BLaER1 (cell line): Measurements from ENCODE around the gene KRTCAP2.
A peak's percentile ranks its signal among the peaks of the same experiment; 100 is the strongest.

Experiments used
- H3K27ac ChIP-seq: shearing (Covaris generic); formaldehyde crosslinking; 2 replicates; pipeline ENCODE4 v1.8.1; 2022
- H3K27me3 ChIP-seq: shearing (Covaris generic); formaldehyde crosslinking; 2 replicates; pipeline ENCODE4 v1.8.1; 2022
- H3K36me3 ChIP-seq: shearing (Covaris generic); formaldehyde crosslinking; 2 replicates; pipeline ENCODE4 v1.8.1; 2022
- H3K4me1 ChIP-seq: shearing (Covaris generic); formaldehyde crosslinking; 2 replicates; pipeline ENCODE4 v1.8.1; 2022
- H3K4me2 ChIP-seq: shearing (Covaris generic); formaldehyde crosslinking; 2 replicates; pipeline ENCODE4 v1.8.1; 2022
- H3K4me3 ChIP-seq: shearing (Covaris generic); formaldehyde crosslinking; 2 replicates; pipeline ENCODE4 v1.8.1; 2022
- H3K9ac ChIP-seq: shearing (Covaris generic); formaldehyde crosslinking; 2 replicates; pipeline ENCODE4 v1.8.1; 2022
- H3K9me3 ChIP-seq: shearing (Covaris generic); formaldehyde crosslinking; 2 replicates; pipeline ENCODE4 v1.8.1; 2022
- H4K20me1 ChIP-seq: shearing (Covaris generic); formaldehyde crosslinking; 2 replicates; pipeline ENCODE4 v1.8.1; 2022
- Cebpa-rat ChIP-seq: shearing (Covaris generic); IDR thresholded peaks from 2 replicates; pipeline ENCODE4 v1.8.1; 2022

Gene KRTCAP2

GRCh38 chr1:155135415-155136028, 37.6 kb downstream of the KRTCAP2 start, which contains the start of gene SLC50A1:
SLC50A1 (plus strand) TSS chr1:155135852; CDS start chr1:155135912, 60 bp downstream.
- Histone ChIP-seq H3K4me2 (peak within 1 kb of the TSS; percentile 89), H3K4me3 (peak within 1 kb of the TSS; percentile 80), H3K9ac (peak within 1 kb of the TSS; percentile 84), H3K36me3 (peaks cover 59% of the 10 kb centered on the region), H3K27ac (peak within 1 kb of the TSS; percentile 91), H3K4me1 (peaks cover 64% of the 10 kb centered on the region), H3K9me3 (no peaks in the 10 kb centered on the region), H3K27me3 (no peaks in the 10 kb centered on the region), H4K20me1 (no peaks in the 10 kb centered on the region)
- TF ChIP-seq Cebpa-rat = no peak

DNA sequence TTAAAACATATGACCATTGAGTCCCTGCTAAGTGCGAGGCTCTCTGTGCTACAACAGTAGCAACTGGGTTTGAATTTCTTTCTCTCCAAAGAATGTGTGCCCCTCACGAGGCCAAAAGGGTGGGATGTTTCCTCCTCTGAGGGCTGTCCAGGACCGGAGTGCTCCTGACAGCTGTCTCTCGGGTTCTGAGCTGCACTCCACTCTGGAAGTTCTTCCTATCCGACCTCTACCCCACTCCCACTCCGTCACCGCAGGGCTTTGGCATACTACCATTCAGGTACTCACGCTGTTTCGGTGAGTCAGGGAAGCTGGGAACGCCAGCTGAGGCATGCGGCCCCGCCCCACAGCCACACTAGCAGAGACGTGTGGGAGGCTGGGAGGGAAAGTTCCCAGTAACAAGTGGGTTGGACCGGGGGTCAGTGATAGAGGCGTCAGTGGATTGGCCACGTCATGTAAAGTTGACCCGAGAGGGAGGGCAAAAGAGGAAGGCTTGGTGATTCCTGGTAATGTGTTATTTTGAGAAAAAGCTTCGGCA, 38.2 kb downstream of the KRTCAP2 start:
- H3K4me3 ChIP-seq = peak overlapping the region; percentile 80
- H3K36me3 ChIP-seq = peaks cover 59% of the 10 kb centered on the region
- H3K9ac ChIP-seq = peak overlapping the region; percentile 84
- no peak for TF ChIP-seq Cebpa-rat
- peaks cover 68% of the 10 kb centered on the region for H3K4me1 ChIP-seq
- H4K20me1 ChIP-seq = no peaks in the 10 kb centered on the region
- H3K27me3 ChIP-seq = no peaks in the 10 kb centered on the region
- no peaks in the 10 kb centered on the region for H3K9me3 ChIP-seq
- H3K27ac ChIP-seq = peak overlapping the region; percentile 91
- H3K4me2 ChIP-seq = peak overlapping the region; percentile 89

- H3K27ac ChIP-seq = no peak overlapping the region; the same call in 1 of the 2 replicates
- H4K20me1 ChIP-seq = no peaks in the 10 kb centered on the region
- H3K4me2 ChIP-seq = peak overlapping the region; percentile 89
- H3K36me3 ChIP-seq = peaks cover 59% of the 10 kb centered on the region
- peak overlapping the region; percentile 84 for H3K9ac ChIP-seq
- no peaks in the 10 kb centered on the region for H3K27me3 ChIP-seq
- no peaks in the 10 kb centered on the region for H3K9me3 ChIP-seq
- no peak for TF ChIP-seq Cebpa-rat
- no peak overlapping the region for H3K4me3 ChIP-seq
- peaks cover 70% of the 10 kb centered on the region for H3K4me1 ChIP-seq
These were observed 38.8 kb downstream of the KRTCAP2 start for GRCh38 chr1:155134322-155134721.

DNA sequence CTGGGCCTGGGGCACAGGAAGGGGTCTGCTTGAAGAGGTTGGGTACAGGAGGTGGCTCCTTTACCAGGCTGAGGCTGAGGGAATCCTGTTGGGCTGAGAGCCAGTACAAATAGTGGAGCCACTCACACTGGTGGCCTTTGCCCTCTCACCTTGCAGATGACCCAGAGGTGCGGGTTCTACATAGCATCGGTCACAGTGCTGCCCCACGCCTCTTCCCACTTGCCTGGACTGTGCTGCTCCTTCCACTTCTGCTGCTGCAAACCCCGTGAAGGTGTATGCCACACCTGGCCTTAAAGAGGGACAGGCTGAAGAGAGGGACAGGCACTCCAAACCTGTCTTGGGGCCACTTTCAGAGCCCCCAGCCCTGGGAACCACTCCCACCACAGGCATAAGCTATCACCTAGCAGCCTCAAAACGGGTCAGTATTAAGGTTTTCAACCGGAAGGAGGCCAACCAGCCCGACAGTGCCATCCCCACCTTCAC, 39.3 kb downstream of the KRTCAP2 start:
- peaks cover 56% of the 10 kb centered on the region for H3K36me3 ChIP-seq
- no peaks in the 10 kb centered on the region for H3K27me3 ChIP-seq
- TF ChIP-seq Cebpa-rat = no peak
- H3K4me1 ChIP-seq = peaks cover 70% of the 10 kb centered on the region
- H3K4me3 ChIP-seq = no peak overlapping the region
- H4K20me1 ChIP-seq = no peaks in the 10 kb centered on the region
- H3K27ac ChIP-seq = no peak overlapping the region
- H3K9me3 ChIP-seq = no peaks in the 10 kb centered on the region
- no peak overlapping the region for H3K9ac ChIP-seq
- peak overlapping the region; percentile 89; the same call in 1 of the 2 replicates for H3K4me2 ChIP-seq

- H3K4me3 ChIP-seq = no peak overlapping the region
- H3K27ac ChIP-seq = no peak overlapping the region
- H3K4me2 ChIP-seq = 0 out of 2 replicates have a peak overlapping the region, but pooled peaks have one; percentile 99
- no peak overlapping the region for H3K9ac ChIP-seq
- H3K36me3 ChIP-seq = peaks cover 41% of the 10 kb centered on the region
- no peak for TF ChIP-seq Cebpa-rat
- H3K27me3 ChIP-seq = peaks cover 16% of the 10 kb centered on the region
- H3K9me3 ChIP-seq = no peaks in the 10 kb centered on the region
- H4K20me1 ChIP-seq = no peaks in the 10 kb centered on the region
- peaks cover 65% of the 10 kb centered on the region for H3K4me1 ChIP-seq
These were observed 41.2 kb downstream of the KRTCAP2 start for GRCh38 chr1:155131856-155132255.

DNA sequence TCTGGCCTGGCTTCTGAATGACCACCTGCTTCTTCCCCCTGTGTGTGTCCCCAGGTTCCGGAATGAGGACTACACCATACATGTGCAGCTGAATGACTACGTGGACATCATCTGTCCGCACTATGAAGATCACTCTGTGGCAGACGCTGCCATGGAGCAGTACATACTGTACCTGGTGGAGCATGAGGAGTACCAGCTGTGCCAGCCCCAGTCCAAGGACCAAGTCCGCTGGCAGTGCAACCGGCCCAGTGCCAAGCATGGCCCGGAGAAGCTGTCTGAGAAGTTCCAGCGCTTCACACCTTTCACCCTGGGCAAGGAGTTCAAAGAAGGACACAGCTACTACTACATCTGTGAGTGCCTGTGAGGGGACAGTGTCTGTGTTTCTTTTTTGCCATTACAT, 41.8 kb downstream of the KRTCAP2 start:
- H3K36me3 ChIP-seq = peaks cover 41% of the 10 kb centered on the region
- peak overlapping the region; percentile 99 for H3K4me2 ChIP-seq
- no peak overlapping the region for H3K27ac ChIP-seq
- peaks cover 67% of the 10 kb centered on the region for H3K4me1 ChIP-seq
- no peak overlapping the region for H3K9ac ChIP-seq
- peaks cover 22% of the 10 kb centered on the region for H3K27me3 ChIP-seq
- H4K20me1 ChIP-seq = no peaks in the 10 kb centered on the region
- H3K4me3 ChIP-seq = no peak overlapping the region
- H3K9me3 ChIP-seq = no peaks in the 10 kb centered on the region
- no peak for TF ChIP-seq Cebpa-rat

DNA sequence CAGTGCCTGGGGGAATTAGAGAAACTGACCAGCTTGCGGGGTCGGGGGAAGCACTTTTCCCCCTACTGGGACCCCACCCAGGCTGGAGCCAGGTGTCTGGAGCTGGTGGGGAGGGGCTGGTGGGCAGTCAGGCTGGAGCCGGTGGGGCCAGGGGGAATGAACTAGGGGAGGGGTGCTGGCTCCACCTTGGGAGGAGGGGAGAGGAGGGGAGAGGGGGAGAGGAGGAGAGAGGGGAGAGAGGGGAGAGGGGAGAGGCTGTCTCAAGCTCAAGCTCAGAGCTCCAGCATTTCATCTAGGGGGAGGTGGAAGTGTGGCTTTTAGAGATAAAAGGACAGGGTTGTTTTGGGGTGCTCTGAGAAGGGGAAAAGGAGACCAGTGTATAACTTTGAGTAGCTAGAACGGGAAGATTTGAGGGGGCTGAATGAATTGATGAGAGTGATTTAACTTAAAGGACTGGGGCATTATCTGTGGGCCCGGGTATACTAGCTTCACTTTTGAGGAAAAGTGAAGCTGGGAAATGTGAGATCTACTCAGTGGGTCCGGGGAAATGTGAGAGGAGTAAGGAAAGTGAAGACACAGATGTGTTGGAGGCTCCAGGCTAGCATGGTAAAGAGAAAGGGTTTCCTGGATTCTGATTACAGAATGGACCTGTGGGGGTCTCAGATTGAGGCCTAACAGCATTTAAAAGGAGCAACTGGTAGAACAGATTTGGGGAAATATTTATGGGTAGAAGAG, 42.7 kb downstream of the KRTCAP2 start:
- H3K4me2 ChIP-seq = peak overlapping the region; percentile 99
- no peaks in the 10 kb centered on the region for H3K9me3 ChIP-seq
- H3K4me3 ChIP-seq = peak overlapping the region; percentile 82
- peaks cover 41% of the 10 kb centered on the region for H3K36me3 ChIP-seq
- no peaks in the 10 kb centered on the region for H4K20me1 ChIP-seq
- peaks cover 68% of the 10 kb centered on the region for H3K4me1 ChIP-seq
- peak overlapping the region; percentile 84 for H3K9ac ChIP-seq
- H3K27me3 ChIP-seq = peaks cover 30% of the 10 kb centered on the region
- H3K27ac ChIP-seq = peak overlapping the region; percentile 74
- TF ChIP-seq Cebpa-rat = no peak

DNA sequence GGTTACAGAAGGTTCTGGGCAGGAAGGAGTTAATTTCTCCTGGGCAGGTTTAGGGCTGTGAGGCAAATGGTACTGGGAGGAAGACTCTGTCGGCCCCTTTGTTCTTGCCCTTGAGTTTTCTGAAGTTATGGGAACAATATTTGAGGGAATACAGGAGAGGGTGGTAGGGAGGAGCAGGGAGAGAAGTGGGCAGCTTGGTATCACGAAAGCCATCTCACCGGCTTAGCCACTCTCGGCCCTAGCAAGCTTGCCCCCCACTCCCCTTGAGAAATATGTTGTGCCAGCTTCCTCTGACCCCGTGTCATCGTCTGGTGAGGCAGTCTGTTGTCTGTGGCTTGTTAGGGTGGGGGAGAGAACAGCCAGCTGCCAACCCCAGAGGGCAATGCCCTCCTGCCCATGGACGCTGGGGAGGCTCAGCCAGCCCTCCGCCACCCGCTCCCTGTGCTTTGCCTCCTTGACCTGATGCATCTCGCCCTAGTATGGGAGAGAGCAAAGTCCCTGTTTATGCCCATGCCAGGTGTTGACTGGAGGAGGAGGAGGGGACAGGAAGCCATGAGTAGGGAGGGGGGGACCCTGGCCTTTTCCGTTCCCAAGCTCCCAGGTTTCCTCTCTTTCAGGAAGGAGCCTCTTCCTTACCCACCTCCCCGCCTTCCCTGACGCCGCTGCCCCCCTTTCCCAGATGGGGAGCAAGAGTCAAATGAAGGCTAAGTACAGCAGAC, 44.2 kb downstream of the KRTCAP2 start:
- Histone ChIP-seq H4K20me1 (no peaks in the 10 kb centered on the region), H3K27me3 (peaks cover 35% of the 10 kb centered on the region), H3K4me1 (peaks cover 54% of the 10 kb centered on the region), H3K27ac (peak overlapping the region; percentile 74), H3K36me3 (peaks cover 31% of the 10 kb centered on the region), H3K4me3 (peak overlapping the region; percentile 82), H3K4me2 (peak overlapping the region; percentile 99), H3K9me3 (no peaks in the 10 kb centered on the region), H3K9ac (peak overlapping the region; percentile 84)
- TF ChIP-seq Cebpa-rat = no peak

DNA sequence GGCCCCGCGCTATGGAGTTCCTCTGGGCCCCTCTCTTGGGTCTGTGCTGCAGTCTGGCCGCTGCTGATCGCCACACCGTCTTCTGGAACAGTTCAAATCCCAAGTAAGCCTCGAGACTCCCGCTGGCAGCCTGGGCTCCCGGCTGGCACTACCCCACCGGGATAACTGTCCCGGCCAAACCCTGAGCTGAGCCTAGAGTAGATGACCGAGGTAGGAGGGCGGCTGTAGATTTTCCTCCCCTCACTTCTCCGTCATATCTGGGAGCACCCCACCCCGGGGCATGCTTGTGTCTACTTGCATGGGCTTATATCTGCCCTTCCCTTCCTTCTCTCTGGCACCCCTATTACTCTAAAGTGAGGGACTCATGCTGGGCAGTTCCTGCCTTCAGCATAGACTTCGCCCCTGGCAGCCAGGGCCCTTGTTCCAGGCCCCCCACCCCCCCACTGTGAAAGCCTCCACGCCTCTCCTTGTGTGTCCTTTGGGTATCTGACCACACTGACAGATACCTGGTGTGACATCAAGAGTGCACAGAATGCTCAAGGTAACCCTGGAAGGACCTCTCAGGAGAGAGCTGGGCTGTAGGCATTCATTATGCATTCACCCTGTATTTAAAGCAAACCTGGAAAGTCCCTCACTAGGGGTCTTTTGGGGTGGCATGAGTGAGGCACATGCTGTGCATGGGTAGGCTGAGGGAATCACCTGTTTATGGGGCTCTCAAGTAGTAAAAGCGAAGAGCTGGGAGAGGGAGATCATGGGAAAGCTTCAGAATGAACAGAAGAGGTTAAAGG, 44.9 kb downstream of the KRTCAP2 start:
- peaks cover 54% of the 10 kb centered on the region for H3K4me1 ChIP-seq
- no peaks in the 10 kb centered on the region for H3K9me3 ChIP-seq
- H4K20me1 ChIP-seq = no peaks in the 10 kb centered on the region
- H3K9ac ChIP-seq = peak overlapping the region; percentile 84
- no peak for TF ChIP-seq Cebpa-rat
- peak overlapping the region; percentile 74 for H3K27ac ChIP-seq
- H3K4me3 ChIP-seq = peak overlapping the region; percentile 82
- H3K36me3 ChIP-seq = peaks cover 24% of the 10 kb centered on the region
- H3K27me3 ChIP-seq = peaks cover 35% of the 10 kb centered on the region
- peak overlapping the region; percentile 99 for H3K4me2 ChIP-seq
